Progenitor cell of endocrine pancreas (in vitro differentiated cells): ENCODE measurements around the gene NDUFA6. TPM values are rescaled to one million over a fixed set of nuclear protein-coding genes. Genes with fewer than 3 reads are reported as not detected.

Experiments used
- DNase-seq: peaks from one replicate; pipeline ENCODE4 v3.0.0; 2021; ENCODE audit warnings: low spot score; ENCODE audit not compliant: unreplicated experiment
- H3K27ac Mint-ChIP-seq: 2 replicates; pipeline ENCODE4 v1.8.0; 2021; ENCODE audit warnings: mild to moderate bottlenecking, moderate library complexity, mixed read lengths
- H3K27me3 Mint-ChIP-seq: 2 replicates; pipeline ENCODE4 v1.8.0; 2021; ENCODE audit warnings: mixed read lengths
- H3K36me3 Mint-ChIP-seq: 2 replicates; pipeline ENCODE4 v1.8.0; 2022; ENCODE audit warnings: mixed read lengths; ENCODE audit not compliant: insufficient read depth
- H3K4me1 Mint-ChIP-seq: 2 replicates; pipeline ENCODE4 v1.8.0; 2021; ENCODE audit warnings: low read depth, mixed read lengths
- H3K4me3 Mint-ChIP-seq: 2 replicates; pipeline ENCODE4 v1.8.0; 2021; ENCODE audit warnings: low read depth, mild to moderate bottlenecking, moderate library complexity, mixed read lengths
- H3K9me3 Mint-ChIP-seq: 2 replicates; pipeline ENCODE4 v1.8.0; 2021; ENCODE audit warnings: low read depth, mixed read lengths
- total RNA-seq: library from RNA; stranded (reverse); gene quantifications from 2 replicates; pipeline ENCODE4 v1.2.1, GENCODE V29; 2021
- TF ChIP-seq, protein P1 (sequence below): fragments of 200-600 bp; sonication (generic); IDR thresholded peaks from one replicate; pipeline ENCODE4 v1.5.0; 2021; ENCODE audit warnings: antibody characterized with exemption, mild to moderate bottlenecking; ENCODE audit not compliant: unreplicated experiment

NDUFA6 gene
- total RNA-seq, 1 donor from 2014 or later = 73.4 TPM

DNA sequence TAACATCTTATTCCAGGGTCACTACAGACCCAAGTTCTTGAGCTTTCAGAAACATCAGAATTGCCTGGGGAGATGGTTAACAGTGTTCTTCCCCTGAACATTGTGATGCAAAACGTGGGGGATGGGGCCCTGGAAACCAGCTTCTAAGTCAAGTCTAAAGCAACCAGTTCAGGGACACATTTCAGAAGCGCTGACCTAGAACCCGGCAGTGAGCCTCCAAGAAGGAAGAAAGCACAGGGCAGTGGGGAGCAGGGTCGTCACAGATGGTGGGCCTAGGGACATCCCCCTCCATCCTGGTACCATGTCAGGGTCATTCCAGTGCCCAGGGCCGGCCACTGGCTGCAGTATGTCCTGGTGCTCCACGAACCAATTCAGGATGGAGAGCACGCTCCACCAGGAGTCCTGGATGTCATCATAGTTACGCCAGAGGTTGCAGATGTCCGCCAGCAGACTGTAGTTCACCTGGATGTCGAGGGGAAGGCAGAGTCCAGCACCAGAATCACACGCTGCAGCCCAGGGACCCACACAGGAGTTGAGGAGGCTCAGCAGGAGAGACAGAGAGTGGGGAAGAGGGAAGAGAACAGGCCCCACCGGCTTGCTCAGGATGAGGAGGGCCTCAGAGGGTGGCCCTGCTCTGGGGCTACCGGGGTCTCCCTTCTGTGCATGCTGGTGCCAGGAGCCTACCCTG, 25.0 kb downstream of the NDUFA6 start:
- Mint-ChIP-seq H3K27me3 (no peaks in the 10 kb centered on the region), H3K36me3 (peaks cover 9% of the 10 kb centered on the region), H3K4me3 (no peak overlapping the region), H3K4me1 (peaks cover 4% of the 10 kb centered on the region), H3K27ac (no peak overlapping the region), H3K9me3 (no peaks in the 10 kb centered on the region)
- DNase-seq = no peak
- TF ChIP-seq, protein P1, sequence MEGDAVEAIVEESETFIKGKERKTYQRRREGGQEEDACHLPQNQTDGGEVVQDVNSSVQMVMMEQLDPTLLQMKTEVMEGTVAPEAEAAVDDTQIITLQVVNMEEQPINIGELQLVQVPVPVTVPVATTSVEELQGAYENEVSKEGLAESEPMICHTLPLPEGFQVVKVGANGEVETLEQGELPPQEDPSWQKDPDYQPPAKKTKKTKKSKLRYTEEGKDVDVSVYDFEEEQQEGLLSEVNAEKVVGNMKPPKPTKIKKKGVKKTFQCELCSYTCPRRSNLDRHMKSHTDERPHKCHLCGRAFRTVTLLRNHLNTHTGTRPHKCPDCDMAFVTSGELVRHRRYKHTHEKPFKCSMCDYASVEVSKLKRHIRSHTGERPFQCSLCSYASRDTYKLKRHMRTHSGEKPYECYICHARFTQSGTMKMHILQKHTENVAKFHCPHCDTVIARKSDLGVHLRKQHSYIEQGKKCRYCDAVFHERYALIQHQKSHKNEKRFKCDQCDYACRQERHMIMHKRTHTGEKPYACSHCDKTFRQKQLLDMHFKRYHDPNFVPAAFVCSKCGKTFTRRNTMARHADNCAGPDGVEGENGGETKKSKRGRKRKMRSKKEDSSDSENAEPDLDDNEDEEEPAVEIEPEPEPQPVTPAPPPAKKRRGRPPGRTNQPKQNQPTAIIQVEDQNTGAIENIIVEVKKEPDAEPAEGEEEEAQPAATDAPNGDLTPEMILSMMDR = no peak

DNA sequence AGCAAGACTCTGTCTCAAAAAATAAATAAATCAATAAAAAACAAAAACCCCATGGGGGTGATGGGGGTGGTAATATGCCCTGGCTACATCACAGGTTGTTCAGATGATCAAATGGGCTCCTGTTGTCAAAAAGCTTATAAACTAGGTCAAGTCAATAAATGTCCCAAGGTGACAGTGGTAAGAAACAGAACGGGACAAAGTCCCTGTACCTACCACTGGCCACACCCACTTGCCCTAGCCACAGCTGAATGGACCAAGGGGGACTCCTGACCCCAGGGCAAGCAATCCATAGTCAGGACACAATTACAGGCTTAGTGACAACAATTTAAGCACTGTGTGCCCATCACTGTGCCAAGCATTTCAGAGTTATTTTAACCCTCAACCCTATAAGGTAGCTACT, 25.9 kb downstream of the NDUFA6 start:
- DNase-seq = no peak
- Mint-ChIP-seq H3K27ac (no peak overlapping the region), H3K36me3 (peaks cover 11% of the 10 kb centered on the region), H3K4me1 (no peaks in the 10 kb centered on the region), H3K9me3 (no peaks in the 10 kb centered on the region), H3K4me3 (no peak overlapping the region), H3K27me3 (no peaks in the 10 kb centered on the region)
- TF ChIP-seq, protein P1 = no peak

DNA sequence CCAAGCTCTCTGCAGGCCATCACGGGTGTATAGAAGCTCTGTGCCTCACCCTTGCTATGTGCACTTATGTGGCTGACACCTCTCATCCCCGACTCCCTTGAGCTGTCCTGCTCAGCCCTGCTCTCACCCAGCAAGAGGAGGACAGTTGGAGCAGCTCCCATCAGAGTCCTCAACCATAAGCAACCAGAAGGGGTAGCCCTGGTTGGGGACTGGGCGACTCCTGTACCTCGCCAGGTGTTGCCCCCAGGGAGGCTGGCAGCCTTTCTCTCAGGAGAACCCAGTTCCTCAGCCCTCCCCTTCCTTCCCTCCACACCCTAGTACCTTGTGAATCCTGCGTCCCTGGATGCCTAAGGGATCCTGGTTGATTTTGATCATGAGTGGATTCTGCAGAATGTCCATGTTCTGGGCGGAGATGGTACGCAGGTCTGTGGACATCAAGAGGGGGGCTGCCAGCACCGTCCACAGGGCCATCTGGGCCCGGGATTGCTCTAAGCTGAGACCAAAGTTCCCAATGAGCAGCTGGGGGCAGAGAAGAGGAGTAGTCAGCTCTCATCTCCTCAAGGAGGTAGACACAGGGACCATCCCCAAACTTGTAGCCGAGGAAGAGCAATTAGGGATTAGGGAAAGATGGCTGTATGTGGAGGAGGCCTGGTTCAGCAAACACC, 27.9 kb downstream of the NDUFA6 start:
- DNase-seq = no peak
- Mint-ChIP-seq H3K27ac (no peak overlapping the region), H3K36me3 (peaks cover 18% of the 10 kb centered on the region), H3K27me3 (no peaks in the 10 kb centered on the region), H3K4me1 (no peaks in the 10 kb centered on the region), H3K4me3 (no peak overlapping the region), H3K9me3 (peaks cover 6% of the 10 kb centered on the region)
- TF ChIP-seq, protein P1 = no peak

DNA sequence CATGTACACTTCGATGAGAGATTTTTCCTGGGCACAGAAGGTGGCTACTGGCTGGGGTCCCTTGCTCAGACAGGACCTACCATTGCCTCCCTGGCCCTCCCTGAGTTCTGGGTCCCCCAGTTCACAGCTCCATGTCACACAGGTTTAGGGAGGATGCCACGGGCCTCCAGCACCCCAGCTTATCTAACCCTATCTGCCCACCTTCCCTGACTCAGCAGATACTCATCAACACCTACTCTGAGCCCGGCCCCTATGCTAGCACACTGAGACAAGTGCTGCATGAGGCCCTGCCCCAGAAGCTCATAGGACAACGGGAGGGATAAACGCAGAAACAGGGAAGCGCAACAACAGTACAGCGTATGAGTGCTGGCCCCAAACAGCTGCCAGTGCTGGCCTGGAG, 29.5 kb downstream of the NDUFA6 start:
- Mint-ChIP-seq H3K27me3 (no peaks in the 10 kb centered on the region), H3K4me3 (no peak overlapping the region), H3K36me3 (peaks cover 25% of the 10 kb centered on the region), H3K9me3 (peaks cover 21% of the 10 kb centered on the region), H3K4me1 (no peaks in the 10 kb centered on the region), H3K27ac (no peak overlapping the region)
- TF ChIP-seq, protein P1 = no peak
- DNase-seq = no peak

DNA sequence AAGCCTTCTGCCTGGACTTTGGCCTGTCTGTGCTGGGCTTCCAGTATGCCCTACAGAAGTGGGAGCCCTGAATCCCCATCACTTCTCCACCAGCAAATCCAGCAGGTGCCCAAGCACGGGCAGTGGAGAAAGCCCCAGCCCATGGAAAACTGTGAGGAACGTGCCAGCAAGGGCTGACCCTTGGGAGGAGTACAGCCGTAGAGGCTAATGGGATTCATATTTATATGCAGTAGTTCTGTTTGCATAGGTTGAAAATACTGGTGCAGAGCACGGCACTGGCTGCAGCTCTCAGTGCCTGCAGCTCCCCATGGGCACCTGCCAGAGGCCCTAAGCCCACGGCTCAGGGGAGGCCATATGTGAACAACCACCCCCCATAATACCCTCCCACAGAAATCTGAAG, 30.1 kb downstream of the NDUFA6 start:
- peaks cover 25% of the 10 kb centered on the region for H3K9me3 Mint-ChIP-seq
- DNase-seq = no peak
- peaks cover 22% of the 10 kb centered on the region for H3K36me3 Mint-ChIP-seq
- H3K4me3 Mint-ChIP-seq = no peak overlapping the region
- H3K27me3 Mint-ChIP-seq = no peaks in the 10 kb centered on the region
- no peaks in the 10 kb centered on the region for H3K4me1 Mint-ChIP-seq
- no peak overlapping the region for H3K27ac Mint-ChIP-seq
- TF ChIP-seq, protein P1 = no peak
